ENCODE measurements around the gene AFF3.

Gene AFF3

DNA sequence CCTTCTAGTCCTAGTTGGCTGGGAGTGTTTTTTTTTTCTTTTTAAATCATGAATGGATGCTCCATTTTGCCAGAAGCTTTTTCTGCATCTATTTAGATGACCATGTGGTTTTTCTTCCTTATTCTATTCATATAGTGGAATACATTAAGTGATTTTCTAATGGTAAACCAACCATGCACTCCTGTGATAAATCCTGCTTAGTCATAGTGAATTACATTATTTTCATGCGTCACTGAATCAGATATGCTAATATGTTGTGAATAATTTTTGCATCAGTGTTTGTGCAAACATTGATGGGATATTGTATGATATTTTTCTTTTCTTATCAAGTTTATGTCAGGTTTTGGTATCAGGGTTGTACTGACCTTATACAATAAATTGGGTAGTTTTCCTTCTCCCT is 423.3 kb downstream of the AFF3 start:
- H3K4me3 ChIP-seq (ENCODE audit: low read length), result no peak overlapping the region
- DNase-seq (ENCODE audit: low read depth), result no peak
- TF ChIP-seq, protein P1, sequence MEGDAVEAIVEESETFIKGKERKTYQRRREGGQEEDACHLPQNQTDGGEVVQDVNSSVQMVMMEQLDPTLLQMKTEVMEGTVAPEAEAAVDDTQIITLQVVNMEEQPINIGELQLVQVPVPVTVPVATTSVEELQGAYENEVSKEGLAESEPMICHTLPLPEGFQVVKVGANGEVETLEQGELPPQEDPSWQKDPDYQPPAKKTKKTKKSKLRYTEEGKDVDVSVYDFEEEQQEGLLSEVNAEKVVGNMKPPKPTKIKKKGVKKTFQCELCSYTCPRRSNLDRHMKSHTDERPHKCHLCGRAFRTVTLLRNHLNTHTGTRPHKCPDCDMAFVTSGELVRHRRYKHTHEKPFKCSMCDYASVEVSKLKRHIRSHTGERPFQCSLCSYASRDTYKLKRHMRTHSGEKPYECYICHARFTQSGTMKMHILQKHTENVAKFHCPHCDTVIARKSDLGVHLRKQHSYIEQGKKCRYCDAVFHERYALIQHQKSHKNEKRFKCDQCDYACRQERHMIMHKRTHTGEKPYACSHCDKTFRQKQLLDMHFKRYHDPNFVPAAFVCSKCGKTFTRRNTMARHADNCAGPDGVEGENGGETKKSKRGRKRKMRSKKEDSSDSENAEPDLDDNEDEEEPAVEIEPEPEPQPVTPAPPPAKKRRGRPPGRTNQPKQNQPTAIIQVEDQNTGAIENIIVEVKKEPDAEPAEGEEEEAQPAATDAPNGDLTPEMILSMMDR (IDR thresholded peaks at IDR 0.05; ENCODE audit: insufficient read depth, low read depth, low read length, missing control alignments), result no peak

GRCh38 chr2:99715956-99716355 is 426.4 kb downstream of the AFF3 start:
- no peak for DNase-seq (ENCODE audit: low read depth)
- TF ChIP-seq, protein P1 (IDR thresholded peaks at IDR 0.05; ENCODE audit: insufficient read depth, low read depth, low read length, missing control alignments), result no peak
- H3K4me3 ChIP-seq (ENCODE audit: low read length), result no peak overlapping the region

DNA sequence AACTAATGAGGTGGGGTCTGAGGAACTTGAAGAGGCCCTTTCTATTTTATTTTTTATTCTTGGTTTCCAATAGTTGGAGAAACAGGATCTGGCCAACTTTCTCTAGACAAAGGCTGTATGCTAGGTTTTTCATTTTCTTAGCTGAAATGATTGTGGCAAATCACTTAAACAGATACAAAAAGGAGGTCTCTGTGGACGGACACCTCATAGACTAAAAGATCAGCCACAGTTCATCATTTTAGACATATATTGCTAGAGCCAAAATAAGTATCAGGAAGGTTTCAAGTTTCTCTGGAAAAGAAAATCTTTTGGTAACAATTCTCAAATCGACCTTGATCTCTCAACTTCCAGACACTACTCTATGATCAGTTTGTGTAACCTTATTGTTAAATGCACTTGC is 428.0 kb downstream of the AFF3 start:
- DNase-seq (ENCODE audit: low read depth), result no peak
- TF ChIP-seq, protein P1 (IDR thresholded peaks at IDR 0.05; ENCODE audit: insufficient read depth, low read depth, low read length, missing control alignments), result no peak
- no peak overlapping the region for H3K4me3 ChIP-seq (ENCODE audit: low read length)

DNA sequence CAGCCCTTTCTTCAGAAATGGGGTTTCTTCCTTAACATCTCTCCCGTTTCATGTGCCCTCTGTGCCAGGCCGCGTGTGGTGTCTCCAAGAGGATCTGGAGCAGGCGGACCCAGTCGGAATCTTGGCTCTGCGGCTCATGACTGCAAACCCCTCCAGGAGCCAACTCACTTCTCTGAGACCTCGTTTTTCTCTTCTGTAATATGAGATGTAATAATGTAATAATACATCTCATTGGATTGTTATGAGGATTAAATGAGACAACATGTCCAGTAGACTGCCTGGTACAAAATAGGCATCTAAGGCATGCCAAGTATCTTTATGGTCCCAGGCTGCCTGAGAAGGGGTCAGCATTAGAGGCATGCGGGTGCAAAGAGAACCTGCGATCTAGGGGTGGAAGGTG is 431.2 kb downstream of the AFF3 start:
- TF ChIP-seq, protein P1 (IDR thresholded peaks at IDR 0.05; ENCODE audit: insufficient read depth, low read depth, low read length, missing control alignments), result no peak
- H3K4me3 ChIP-seq (ENCODE audit: low read length), result no peak overlapping the region
- no peak for DNase-seq (ENCODE audit: low read depth)

DNA sequence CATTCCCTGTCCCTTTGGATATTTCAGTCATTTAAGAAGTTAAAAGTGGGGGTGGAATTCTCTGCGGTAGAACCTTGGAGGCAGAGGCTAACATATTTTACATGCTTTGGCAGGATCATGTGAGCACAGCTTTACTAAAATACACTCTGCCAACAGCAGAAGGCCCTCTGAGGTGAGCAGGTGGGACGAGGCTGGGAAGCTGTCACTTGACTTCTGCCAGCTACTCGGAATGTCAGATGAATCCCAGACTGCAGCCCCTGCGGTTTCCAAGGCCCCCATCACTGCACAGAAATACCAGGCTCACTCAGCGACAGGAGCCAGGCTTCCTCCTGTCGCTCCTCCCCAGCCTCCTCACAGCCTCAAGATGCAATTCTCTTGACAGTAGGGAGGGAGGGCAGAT is 431.7 kb downstream of the AFF3 start:
- no peak overlapping the region for H3K4me3 ChIP-seq (ENCODE audit: low read length)
- no peak for DNase-seq (ENCODE audit: low read depth)
- TF ChIP-seq, protein P1 (IDR thresholded peaks at IDR 0.05; ENCODE audit: insufficient read depth, low read depth, low read length, missing control alignments), result no peak

DNA sequence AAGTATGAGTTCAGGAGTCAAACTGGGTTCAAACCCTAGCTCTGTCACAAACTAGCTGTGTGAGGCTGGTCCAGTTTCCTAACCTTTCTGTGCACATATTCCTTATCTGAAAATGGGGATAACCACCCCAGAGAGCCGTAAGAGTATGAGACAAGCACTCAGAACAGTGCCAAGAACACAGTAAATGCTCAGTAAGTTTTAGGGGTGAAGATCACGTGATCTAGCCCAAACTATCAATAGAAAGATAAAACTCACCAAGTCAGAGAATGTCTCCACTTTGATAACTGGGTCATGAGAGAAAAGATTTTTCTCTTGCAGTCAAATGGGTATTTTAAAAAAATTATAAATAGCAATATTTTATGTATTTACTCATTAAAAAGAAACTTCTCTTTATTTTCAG is 433.2 kb downstream of the AFF3 start:
- H3K4me3 ChIP-seq (ENCODE audit: low read length), result no peak overlapping the region
- TF ChIP-seq, protein P1 (IDR thresholded peaks at IDR 0.05; ENCODE audit: insufficient read depth, low read depth, low read length, missing control alignments), result no peak
- DNase-seq (ENCODE audit: low read depth), result no peak

DNA sequence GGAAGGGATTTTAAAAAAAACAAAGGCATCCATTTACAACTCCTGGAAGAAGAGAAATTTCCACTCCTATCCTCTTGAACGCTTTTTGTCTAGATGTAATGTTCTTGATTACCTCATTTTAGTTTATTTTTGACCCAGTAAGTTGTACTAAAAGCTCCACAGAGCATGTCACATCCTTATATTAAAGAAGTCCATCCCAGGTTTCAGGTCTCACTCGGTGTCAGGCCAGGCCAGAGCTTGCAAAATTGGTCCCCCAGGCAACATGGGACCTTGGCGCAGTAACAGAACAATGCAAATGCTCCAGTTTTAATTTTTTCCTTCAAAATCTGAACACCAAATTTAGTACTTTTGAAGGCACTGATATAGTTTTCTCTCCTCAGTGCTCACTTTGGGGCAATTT is 434.2 kb downstream of the AFF3 start:
- TF ChIP-seq, protein P1 (IDR thresholded peaks at IDR 0.05; ENCODE audit: insufficient read depth, low read depth, low read length, missing control alignments), result no peak
- H3K4me3 ChIP-seq (ENCODE audit: low read length), result no peak overlapping the region

More for the DNA sequence above, 434.2 kb downstream of the AFF3 start:
- DNase-seq (ENCODE audit: low read depth), result no peak
